ENCODE results near the gene NME8.

Gene NME8

GRCh38 chr7:37822946-37823345 lies 25.5 kb upstream of the NME8 start:
- no peaks in the 10 kb centered on the region for H3K79me2 ChIP-seq (ENCODE audit: control insufficient read depth, insufficient read depth, low read length, poor library complexity)
- peaks cover 2% of the 10 kb centered on the region for H3K9me3 ChIP-seq (ENCODE audit: insufficient read depth, low read depth, low read length)
- H3K18ac ChIP-seq (ENCODE audit: low read length), result no peak overlapping the region
- H3K14ac ChIP-seq (ENCODE audit: low read length), result no peak overlapping the region
- no peak overlapping the region for H4K91ac ChIP-seq (ENCODE audit: low read depth, low read length)
- H3K9ac ChIP-seq (ENCODE audit: low read length), result no peak overlapping the region
- H3K23ac ChIP-seq (ENCODE audit: low read length), result no peak overlapping the region
- no peak overlapping the region for H4K8ac ChIP-seq (ENCODE audit: low read depth, low read length)
- H3K79me1 ChIP-seq (ENCODE audit: low read length), result no peaks in the 10 kb centered on the region
- no peak overlapping the region for H2BK120ac ChIP-seq (ENCODE audit: insufficient read depth, low read length, poor library complexity)
- no peak overlapping the region for H2AFZ ChIP-seq (ENCODE audit: insufficient read depth, low read length, poor library complexity)
- no peaks in the 10 kb centered on the region for H3K36me3 ChIP-seq (ENCODE audit: control insufficient read depth in 1 of 2, insufficient read depth in 2 of 2, low read length in 2 of 2)
- DNase-seq, result no peak
- no CpG with 5 or more reads among the region's 2 CpGs for WGBS (ENCODE audit: extremely low coverage, insufficient coverage, insufficient read length)
- no peak overlapping the region for H2AK5ac ChIP-seq (ENCODE audit: low read length)
- H2BK5ac ChIP-seq (ENCODE audit: low read depth, low read length, poor library complexity), result no peak overlapping the region
- no peak overlapping the region for H3K4ac ChIP-seq (ENCODE audit: low read depth, low read length)
- H3K4me1 ChIP-seq (ENCODE audit: control insufficient read depth in 1 of 2, insufficient read depth in 2 of 2, low read length in 2 of 2), result no peaks in the 10 kb centered on the region
- H3K4me2 ChIP-seq (ENCODE audit: low read length), result no peak overlapping the region
- H3K27me3 ChIP-seq (ENCODE audit: insufficient read depth, low read length), result no peaks in the 10 kb centered on the region
- no peak overlapping the region for H2BK12ac ChIP-seq (ENCODE audit: low read length)
- no peak overlapping the region for H3K4me3 ChIP-seq (ENCODE audit: low read depth, low read length)
- H4K12ac ChIP-seq (ENCODE audit: low read depth, low read length), result no peak overlapping the region
- H3K27ac ChIP-seq (ENCODE audit: low read depth, low read length), result no peak overlapping the region

GRCh38 chr7:37823557-37823956 lies 24.8 kb upstream of the NME8 start:
- no peak overlapping the region for H2BK12ac ChIP-seq (ENCODE audit: low read length)
- H3K4ac ChIP-seq (ENCODE audit: low read depth, low read length), result no peak overlapping the region
- H3K9ac ChIP-seq (ENCODE audit: low read length), result no peak overlapping the region
- H3K27ac ChIP-seq (ENCODE audit: low read depth, low read length), result no peak overlapping the region
- H3K36me3 ChIP-seq (ENCODE audit: control insufficient read depth in 1 of 2, insufficient read depth in 2 of 2, low read length in 2 of 2), result no peaks in the 10 kb centered on the region
- no peak overlapping the region for H3K18ac ChIP-seq (ENCODE audit: low read length)
- no peak overlapping the region for H2BK5ac ChIP-seq (ENCODE audit: low read depth, low read length, poor library complexity)
- no peak overlapping the region for H2AFZ ChIP-seq (ENCODE audit: insufficient read depth, low read length, poor library complexity)
- H3K4me1 ChIP-seq (ENCODE audit: control insufficient read depth in 1 of 2, insufficient read depth in 2 of 2, low read length in 2 of 2), result no peaks in the 10 kb centered on the region
- no peaks in the 10 kb centered on the region for H3K27me3 ChIP-seq (ENCODE audit: insufficient read depth, low read length)
- H3K4me3 ChIP-seq (ENCODE audit: low read depth, low read length), result no peak overlapping the region
- no peaks in the 10 kb centered on the region for H3K79me1 ChIP-seq (ENCODE audit: low read length)
- DNase-seq, result no peak
- H4K12ac ChIP-seq (ENCODE audit: low read depth, low read length), result no peak overlapping the region
- H4K91ac ChIP-seq (ENCODE audit: low read depth, low read length), result no peak overlapping the region
- H4K8ac ChIP-seq (ENCODE audit: low read depth, low read length), result no peak overlapping the region
- no peak overlapping the region for H3K4me2 ChIP-seq (ENCODE audit: low read length)
- no peaks in the 10 kb centered on the region for H3K79me2 ChIP-seq (ENCODE audit: control insufficient read depth, insufficient read depth, low read length, poor library complexity)
- peaks cover 2% of the 10 kb centered on the region for H3K9me3 ChIP-seq (ENCODE audit: insufficient read depth, low read depth, low read length)
- H2AK5ac ChIP-seq (ENCODE audit: low read length), result no peak overlapping the region
- no peak overlapping the region for H3K14ac ChIP-seq (ENCODE audit: low read length)
- no peak overlapping the region for H2BK120ac ChIP-seq (ENCODE audit: insufficient read depth, low read length, poor library complexity)
- H3K23ac ChIP-seq (ENCODE audit: low read length), result no peak overlapping the region
- WGBS (ENCODE audit: extremely low coverage, insufficient coverage, insufficient read length), result no CpG with 5 or more reads among the region's 2 CpGs

GRCh38 chr7:37825038-37825437 lies 23.4 kb upstream of the NME8 start:
- no peak overlapping the region for H3K27ac ChIP-seq (ENCODE audit: low read depth, low read length)
- no peaks in the 10 kb centered on the region for H3K4me1 ChIP-seq (ENCODE audit: control insufficient read depth in 1 of 2, insufficient read depth in 2 of 2, low read length in 2 of 2)
- no peak overlapping the region for H3K9ac ChIP-seq (ENCODE audit: low read length)
- no peaks in the 10 kb centered on the region for H3K36me3 ChIP-seq (ENCODE audit: control insufficient read depth in 1 of 2, insufficient read depth in 2 of 2, low read length in 2 of 2)
- no peak overlapping the region for H4K91ac ChIP-seq (ENCODE audit: low read depth, low read length)
- H3K27me3 ChIP-seq (ENCODE audit: insufficient read depth, low read length), result no peaks in the 10 kb centered on the region
- peaks cover 2% of the 10 kb centered on the region for H3K9me3 ChIP-seq (ENCODE audit: insufficient read depth, low read depth, low read length)
- H3K4ac ChIP-seq (ENCODE audit: low read depth, low read length), result no peak overlapping the region
- H4K8ac ChIP-seq (ENCODE audit: low read depth, low read length), result no peak overlapping the region
- H2BK120ac ChIP-seq (ENCODE audit: insufficient read depth, low read length, poor library complexity), result no peak overlapping the region
- no peak overlapping the region for H3K4me2 ChIP-seq (ENCODE audit: low read length)
- no peak overlapping the region for H2AFZ ChIP-seq (ENCODE audit: insufficient read depth, low read length, poor library complexity)
- DNase-seq, result no peak
- no CpG with 5 or more reads among the region's 3 CpGs for WGBS (ENCODE audit: extremely low coverage, insufficient coverage, insufficient read length)
- H2BK5ac ChIP-seq (ENCODE audit: low read depth, low read length, poor library complexity), result no peak overlapping the region
- no peak overlapping the region for H2BK12ac ChIP-seq (ENCODE audit: low read length)
- H3K23ac ChIP-seq (ENCODE audit: low read length), result no peak overlapping the region
- H3K18ac ChIP-seq (ENCODE audit: low read length), result no peak overlapping the region
- no peak overlapping the region for H4K12ac ChIP-seq (ENCODE audit: low read depth, low read length)
- no peak overlapping the region for H3K14ac ChIP-seq (ENCODE audit: low read length)
- no peak overlapping the region for H2AK5ac ChIP-seq (ENCODE audit: low read length)
- H3K79me1 ChIP-seq (ENCODE audit: low read length), result no peaks in the 10 kb centered on the region
- no peaks in the 10 kb centered on the region for H3K79me2 ChIP-seq (ENCODE audit: control insufficient read depth, insufficient read depth, low read length, poor library complexity)
- no peak overlapping the region for H3K4me3 ChIP-seq (ENCODE audit: low read depth, low read length)

- no peak overlapping the region for H3K27ac ChIP-seq (ENCODE audit: low read depth, low read length)
- no peaks in the 10 kb centered on the region for H3K79me1 ChIP-seq (ENCODE audit: low read length)
- H2BK5ac ChIP-seq (ENCODE audit: low read depth, low read length, poor library complexity), result no peak overlapping the region
- H3K4me1 ChIP-seq (ENCODE audit: control insufficient read depth in 1 of 2, insufficient read depth in 2 of 2, low read length in 2 of 2), result no peaks in the 10 kb centered on the region
- no peaks in the 10 kb centered on the region for H3K79me2 ChIP-seq (ENCODE audit: control insufficient read depth, insufficient read depth, low read length, poor library complexity)
- H3K9me3 ChIP-seq (ENCODE audit: insufficient read depth, low read depth, low read length), result no peaks in the 10 kb centered on the region
- H4K12ac ChIP-seq (ENCODE audit: low read depth, low read length), result no peak overlapping the region
- H3K9ac ChIP-seq (ENCODE audit: low read length), result no peak overlapping the region
- no peak overlapping the region for H3K18ac ChIP-seq (ENCODE audit: low read length)
- WGBS (ENCODE audit: extremely low coverage, insufficient coverage, insufficient read length), result no CpG with 5 or more reads among the region's 4 CpGs
- no peak overlapping the region for H4K8ac ChIP-seq (ENCODE audit: low read depth, low read length)
- H4K91ac ChIP-seq (ENCODE audit: low read depth, low read length), result no peak overlapping the region
- H3K4me2 ChIP-seq (ENCODE audit: low read length), result no peak overlapping the region
- DNase-seq, result no peak
- H3K14ac ChIP-seq (ENCODE audit: low read length), result no peak overlapping the region
- H2AK5ac ChIP-seq (ENCODE audit: low read length), result no peak overlapping the region
- no peak overlapping the region for H2BK120ac ChIP-seq (ENCODE audit: insufficient read depth, low read length, poor library complexity)
- H2AFZ ChIP-seq (ENCODE audit: insufficient read depth, low read length, poor library complexity), result no peak overlapping the region
- H3K23ac ChIP-seq (ENCODE audit: low read length), result no peak overlapping the region
- no peaks in the 10 kb centered on the region for H3K27me3 ChIP-seq (ENCODE audit: insufficient read depth, low read length)
- H3K4me3 ChIP-seq (ENCODE audit: low read depth, low read length), result no peak overlapping the region
- no peak overlapping the region for H3K4ac ChIP-seq (ENCODE audit: low read depth, low read length)
- no peak overlapping the region for H2BK12ac ChIP-seq (ENCODE audit: low read length)
- no peaks in the 10 kb centered on the region for H3K36me3 ChIP-seq (ENCODE audit: control insufficient read depth in 1 of 2, insufficient read depth in 2 of 2, low read length in 2 of 2)
Measured at GRCh38 chr7:37826825-37827224, 21.6 kb upstream of the NME8 start.
